Stimulated activated CD4-positive, alpha-beta T cell treated with anti-CD3 and anti-CD28 coated beads, Interleukin-15, amount 100 ng/mL, for 24 hours (primary cell): ENCODE data around the gene BCDIN3D.

Experiments used
- DNase-seq: peaks from one replicate; pipeline ENCODE4 v3.0.0-alpha.2; 2020

BCDIN3D gene

DNA sequence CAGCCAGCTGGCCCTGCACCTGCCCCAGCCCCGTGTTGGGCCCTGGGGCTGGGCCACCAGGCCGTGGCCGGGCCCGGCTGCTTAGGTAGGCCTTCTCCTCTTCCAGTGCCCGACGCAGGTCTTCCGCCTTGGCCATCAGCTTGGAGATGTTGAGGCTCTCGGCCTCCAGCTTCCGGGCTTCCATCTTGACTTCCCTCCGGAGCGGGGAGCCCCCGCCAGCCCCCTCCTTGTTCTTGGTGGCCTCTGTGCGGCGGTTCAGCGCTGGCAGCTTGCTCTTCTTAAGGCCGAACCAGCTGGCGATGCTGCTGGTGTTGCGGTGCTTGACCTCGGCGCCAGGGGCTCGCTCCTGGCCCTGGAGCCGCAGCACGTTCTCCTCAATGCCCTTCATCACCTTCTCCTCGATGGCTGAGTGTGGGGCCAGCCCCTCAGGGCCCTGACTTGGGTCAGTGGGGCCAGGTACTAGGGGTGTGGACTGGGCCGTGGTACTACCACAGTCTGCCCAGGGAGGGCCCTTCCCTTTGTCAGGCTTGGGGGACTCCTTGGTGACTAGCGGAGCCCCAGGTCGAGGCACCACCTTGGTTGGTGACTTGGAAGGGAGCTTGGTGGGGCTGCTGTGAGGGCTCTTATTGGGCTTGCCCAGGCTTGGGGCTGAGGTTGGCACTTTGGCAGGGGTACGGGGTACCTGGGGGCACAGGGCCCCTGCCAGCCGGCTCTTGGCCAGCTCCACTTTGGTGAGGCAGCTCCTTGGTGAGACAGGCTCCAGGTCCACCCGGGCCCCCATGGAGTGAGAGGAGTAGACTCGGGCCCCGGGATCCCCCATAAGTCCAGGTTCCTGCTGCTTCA, 47.9 kb downstream of the BCDIN3D start:
- no peak for DNase-seq

DNA sequence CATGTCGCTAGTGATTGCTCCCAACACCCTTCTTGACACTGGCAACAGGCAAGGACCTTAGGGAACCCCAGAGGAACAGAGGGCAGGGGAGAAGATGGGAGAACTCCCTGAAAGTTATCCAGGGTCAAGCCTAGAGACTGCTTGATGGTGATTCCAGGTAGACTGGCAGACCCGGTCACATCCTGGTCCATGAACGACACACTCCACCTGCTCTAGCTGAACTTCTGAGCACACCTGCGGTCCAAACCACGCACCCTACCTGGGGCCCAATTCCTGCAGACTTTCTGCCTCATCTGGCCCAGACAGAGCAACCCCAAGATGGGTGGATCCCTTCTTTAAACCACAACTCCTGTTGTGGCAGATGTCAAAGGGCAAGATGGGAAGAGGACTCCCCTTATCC, 48.9 kb downstream of the BCDIN3D start:
- DNase-seq, result no peak

DNA sequence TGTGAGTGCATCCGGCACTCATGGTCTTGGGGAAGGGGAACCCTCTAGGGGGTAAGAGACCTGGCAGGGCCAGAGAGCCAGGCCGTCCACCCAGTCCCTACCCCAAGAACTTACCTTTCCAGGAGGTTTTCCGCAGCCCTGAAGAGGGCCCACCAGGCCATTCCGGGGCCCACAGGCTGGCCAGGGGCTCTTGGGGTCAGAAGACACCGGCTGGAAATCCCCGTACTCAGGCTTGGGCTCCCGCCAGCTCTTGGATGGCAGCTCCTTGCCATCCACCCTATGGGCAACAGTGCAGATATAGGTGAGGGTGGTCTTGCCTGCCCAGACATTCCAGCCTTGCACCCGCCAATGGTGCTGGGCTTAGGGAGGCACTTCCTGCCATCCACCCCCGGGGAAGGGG, 49.3 kb downstream of the BCDIN3D start:
- DNase-seq, result no peak

DNA sequence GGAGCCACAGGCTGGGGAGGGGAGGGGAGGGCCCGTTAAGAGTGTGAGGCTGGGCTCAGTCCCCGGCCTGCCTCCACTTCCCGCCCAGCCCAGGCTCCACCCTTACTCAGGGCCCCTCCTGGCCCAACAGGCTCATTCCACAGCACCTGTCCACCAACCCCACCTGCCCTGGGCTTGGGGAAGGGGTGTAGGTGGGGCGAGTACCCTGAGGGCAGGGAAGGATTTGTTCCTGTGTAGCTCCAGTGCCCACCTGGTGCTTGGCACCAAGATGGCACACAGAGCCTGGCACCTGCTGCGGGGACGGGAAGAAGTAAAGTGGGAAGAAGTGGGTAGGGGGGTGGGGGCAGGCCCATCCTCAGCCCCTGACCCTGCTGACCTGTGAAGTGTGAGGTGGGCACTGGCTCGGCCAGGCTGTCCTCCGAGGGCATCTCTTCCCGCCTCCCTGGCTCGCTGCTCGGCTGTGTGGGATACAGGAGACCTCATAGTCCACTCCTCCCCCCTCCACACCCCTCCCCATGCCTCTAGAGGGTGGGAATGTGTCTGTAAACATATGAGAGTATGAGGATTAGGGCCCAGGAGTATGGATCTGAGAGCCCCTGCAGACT, 49.8 kb downstream of the BCDIN3D start:
- DNase-seq, result no peak

DNA sequence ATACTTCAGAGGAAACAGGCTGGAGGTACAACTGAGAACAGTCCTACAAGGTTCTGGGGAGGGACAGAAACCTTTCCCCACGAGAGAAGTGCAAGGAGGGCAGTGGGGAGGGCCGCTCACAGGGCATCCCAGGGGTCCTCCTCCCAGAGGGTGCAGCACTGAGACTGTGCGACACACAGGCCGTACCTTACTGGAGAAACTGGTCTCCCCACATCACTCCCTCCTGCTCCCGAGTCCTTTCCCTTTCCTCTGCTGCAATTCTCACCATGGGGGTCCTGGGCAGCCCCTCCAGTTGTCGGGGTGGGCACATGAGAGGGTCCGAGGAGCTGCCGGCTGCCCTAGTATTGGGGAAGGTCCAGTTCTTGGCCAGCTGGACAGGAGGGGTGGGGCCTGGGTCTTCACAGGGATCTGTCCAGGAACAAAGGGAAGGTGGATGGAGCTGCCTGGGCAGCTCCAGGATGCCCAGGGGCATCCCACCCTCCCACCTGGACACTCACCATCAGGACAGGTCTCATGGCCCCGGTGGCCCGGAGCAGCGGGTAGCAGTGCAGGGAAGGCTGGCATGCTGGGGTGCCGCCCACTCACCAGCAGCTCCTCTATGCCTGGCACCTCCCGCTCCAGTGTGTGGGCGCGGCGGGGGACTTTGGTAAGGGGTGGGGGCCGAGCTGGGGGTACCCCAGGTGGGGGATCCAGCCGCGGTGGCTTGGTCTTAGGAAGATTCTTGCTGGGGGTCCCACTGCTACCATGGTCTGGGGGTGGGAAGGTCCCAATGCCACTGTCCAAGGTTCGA, 50.5 kb downstream of the BCDIN3D start:
- DNase-seq, result no peak

DNA sequence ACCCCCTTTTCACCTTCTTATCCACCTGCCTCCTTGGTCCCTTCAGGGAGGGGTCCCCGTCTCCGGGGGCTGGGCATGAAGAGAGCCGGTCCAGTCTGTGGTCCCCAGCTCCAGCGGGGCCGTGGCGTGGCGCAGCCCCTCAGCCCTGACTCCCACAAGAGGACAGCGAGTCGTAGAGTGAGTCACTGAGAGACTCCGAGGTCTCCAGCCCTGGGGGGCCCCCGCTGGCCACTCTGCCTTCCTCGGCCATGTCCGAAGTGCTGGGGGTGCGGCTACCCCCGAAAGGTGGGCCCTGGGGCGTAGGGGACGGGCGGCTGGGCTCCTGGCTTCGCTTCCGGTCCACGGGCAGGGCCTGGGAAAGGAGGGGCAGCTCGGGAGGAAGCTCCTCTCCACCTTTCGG, 51.2 kb downstream of the BCDIN3D start:
- no peak for DNase-seq

DNA sequence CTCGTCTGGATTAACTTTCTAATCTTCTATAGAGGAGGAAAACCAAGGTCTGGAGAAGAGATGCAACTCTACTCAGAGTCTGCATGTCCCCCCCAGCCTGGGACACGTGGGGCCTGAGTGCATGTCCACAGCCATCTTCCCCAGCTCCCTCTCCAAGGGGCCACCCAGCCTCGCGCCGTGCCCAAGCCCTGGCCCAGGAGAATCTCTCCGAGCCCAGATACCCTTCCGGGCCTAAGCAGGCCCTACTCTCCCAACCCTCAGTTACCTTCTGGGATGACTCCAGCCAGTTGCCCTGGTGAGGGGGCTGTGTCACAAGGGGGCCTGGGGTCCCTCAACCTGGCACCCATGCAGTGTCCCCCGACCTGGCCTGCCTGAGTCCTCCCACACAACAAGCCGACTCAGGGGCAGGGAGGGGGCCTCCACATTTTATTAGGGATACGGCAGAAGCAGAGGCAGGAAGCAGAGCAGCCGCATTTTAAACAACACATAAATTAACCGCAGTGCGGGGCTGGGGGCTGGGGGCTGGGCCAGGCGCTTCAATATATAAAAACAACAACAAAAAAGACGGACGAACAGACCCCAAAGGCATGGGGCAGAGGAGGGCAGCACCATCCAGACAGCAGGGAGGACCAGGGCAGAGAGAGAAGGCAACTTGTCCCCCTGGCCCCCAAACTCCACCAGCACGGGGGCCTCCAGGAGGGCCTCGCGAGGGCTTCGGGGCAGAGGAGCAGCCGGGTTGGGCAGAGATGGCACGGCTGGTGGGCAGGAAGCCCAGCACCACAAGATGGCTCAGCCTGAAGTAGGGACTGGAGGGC, 52.0 kb downstream of the BCDIN3D start:
- no peak for DNase-seq

DNA sequence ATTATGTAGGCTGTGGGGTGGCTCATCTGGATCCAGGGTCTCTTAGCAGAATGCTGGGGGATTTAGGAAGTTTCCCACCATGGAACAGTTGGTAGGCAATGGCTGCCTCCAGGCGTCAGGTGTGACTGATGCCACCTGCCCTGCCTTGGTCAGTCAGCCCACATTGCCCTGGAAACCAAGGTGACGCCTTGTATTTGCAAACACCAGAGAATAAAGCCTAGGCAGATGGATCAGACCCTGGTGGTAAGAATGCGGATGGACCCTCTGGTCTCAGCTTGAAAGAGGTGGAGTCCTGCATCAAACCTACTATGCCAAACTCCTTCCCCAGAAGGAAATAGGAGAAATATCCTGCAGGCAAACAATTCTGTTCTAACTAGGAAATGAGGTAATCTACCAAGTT, 52.9 kb downstream of the BCDIN3D start:
- DNase-seq, result no peak

DNA sequence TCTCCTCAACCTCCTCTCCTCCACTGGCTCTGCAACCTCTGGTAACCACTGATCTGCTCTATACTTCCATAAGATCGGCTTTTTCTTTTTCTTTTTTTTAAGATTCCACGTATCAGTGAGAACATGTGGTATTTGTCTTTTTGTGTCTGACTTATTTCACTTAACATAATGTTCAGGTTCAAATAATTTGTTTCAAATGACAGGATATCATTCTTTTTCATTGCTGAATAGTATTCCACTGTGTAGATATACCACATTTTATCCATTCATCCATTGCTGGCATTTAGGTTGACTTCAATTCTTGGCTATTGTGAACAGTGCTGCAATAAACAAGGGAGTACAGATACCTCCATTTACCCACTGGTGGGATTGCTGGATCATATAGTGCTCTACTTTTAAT, 55.2 kb downstream of the BCDIN3D start:
- DNase-seq, result no peak
